ENCODE measurements around the gene CNTN5. TPM values are rescaled to one million over a fixed set of nuclear protein-coding genes. Genes with fewer than 3 reads are reported as not detected.

The CNTN5 gene
- total and polyA plus RNA-seq, 2 donors (not counting 1 experiment from before 2014, with no cell fraction given), result 0.17 TPM; not detected in 1

DNA sequence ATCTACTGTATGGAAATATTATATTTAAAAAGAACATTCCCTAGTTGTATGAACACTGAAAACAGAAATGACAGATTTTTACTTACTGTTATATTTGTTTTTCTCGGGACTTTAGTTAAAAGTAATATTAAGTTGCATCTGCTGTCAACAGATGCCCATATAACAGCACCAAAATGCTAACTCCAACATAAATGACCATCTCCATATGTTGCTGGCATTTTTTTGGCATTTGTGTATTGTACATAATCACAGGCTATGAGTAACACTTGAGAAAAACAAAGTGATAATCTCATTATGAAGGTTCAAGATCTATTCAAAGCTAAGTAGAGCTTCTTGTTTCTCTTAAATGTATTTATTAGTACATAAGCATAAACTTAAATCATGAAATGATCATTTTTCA is 172.0 kb downstream of the CNTN5 start:
- Histone ChIP-seq H2AFZ (ENCODE audit: low read length) (no peak overlapping the region), H3K36me3 (ENCODE audit: control insufficient read depth, insufficient read depth, low read length) (no peaks in the 10 kb centered on the region), H3K9me3 (ENCODE audit: control insufficient read depth, insufficient read depth, low read depth, low read length) (no peaks in the 10 kb centered on the region), H3K9ac (ENCODE audit: insufficient read depth, low read length) (no peak overlapping the region), H3K27ac (ENCODE audit: insufficient read depth, low read length) (no peak overlapping the region), H3K4me1 (ENCODE audit: control insufficient read depth, extremely low read depth, insufficient read depth, low read length) (no peaks in the 10 kb centered on the region), H3K4me2 (ENCODE audit: extremely low read depth, insufficient read depth, low read length) (no peak overlapping the region), H3K79me2 (ENCODE audit: control insufficient read depth, insufficient read depth, low read length) (no peaks in the 10 kb centered on the region), H3K27me3 (ENCODE audit: control insufficient read depth, insufficient read depth, low read length) (no peaks in the 10 kb centered on the region), H3K4me3 (replicated peaks in 1 of 4; ENCODE audit: control extremely low read depth in 1 of 4, insufficient read depth in 1 of 4, low read depth in 3 of 4, low read length in 4 of 4) (no peak overlapping the region), H4K20me1 (ENCODE audit: control insufficient read depth, extremely low read depth, insufficient read depth, low read length) (no peaks in the 10 kb centered on the region)
- no peak for DNase-seq (ENCODE audit: low read depth in 2 of 2)
- no peak for TF ChIP-seq EZH2 (IDR thresholded peaks at IDR 0.05; ENCODE audit: low read length, missing control alignments)
- TF ChIP-seq, protein P1, sequence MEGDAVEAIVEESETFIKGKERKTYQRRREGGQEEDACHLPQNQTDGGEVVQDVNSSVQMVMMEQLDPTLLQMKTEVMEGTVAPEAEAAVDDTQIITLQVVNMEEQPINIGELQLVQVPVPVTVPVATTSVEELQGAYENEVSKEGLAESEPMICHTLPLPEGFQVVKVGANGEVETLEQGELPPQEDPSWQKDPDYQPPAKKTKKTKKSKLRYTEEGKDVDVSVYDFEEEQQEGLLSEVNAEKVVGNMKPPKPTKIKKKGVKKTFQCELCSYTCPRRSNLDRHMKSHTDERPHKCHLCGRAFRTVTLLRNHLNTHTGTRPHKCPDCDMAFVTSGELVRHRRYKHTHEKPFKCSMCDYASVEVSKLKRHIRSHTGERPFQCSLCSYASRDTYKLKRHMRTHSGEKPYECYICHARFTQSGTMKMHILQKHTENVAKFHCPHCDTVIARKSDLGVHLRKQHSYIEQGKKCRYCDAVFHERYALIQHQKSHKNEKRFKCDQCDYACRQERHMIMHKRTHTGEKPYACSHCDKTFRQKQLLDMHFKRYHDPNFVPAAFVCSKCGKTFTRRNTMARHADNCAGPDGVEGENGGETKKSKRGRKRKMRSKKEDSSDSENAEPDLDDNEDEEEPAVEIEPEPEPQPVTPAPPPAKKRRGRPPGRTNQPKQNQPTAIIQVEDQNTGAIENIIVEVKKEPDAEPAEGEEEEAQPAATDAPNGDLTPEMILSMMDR (conservative IDR thresholded peaks at IDR 0.05 in 1 of 2, IDR thresholded peaks at IDR 0.05 in 1 of 2; ENCODE audit: low read depth in 1 of 2, low read length in 2 of 2), result no peak

DNA sequence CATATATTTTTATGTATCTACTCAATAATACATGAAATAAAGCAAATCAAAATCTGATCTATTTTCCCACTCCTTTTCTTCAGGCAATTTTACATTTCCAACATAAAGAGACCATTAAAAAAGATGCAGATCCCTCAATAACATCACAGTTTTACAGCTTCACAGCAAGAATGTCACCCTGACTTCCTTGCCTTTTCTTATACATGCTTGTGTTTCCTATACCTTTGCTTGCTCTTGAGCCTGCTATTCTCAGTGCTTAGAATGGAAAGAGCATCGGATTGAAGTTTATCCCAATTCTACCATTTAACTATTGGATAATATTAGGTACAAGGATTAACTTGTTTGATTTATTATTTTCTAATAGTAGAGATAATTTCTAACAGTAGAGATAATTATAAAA is 176.7 kb downstream of the CNTN5 start:
- no peaks in the 10 kb centered on the region for H3K9me3 ChIP-seq (ENCODE audit: control insufficient read depth, insufficient read depth, low read depth, low read length)
- H3K27me3 ChIP-seq (ENCODE audit: control insufficient read depth, insufficient read depth, low read length), result no peaks in the 10 kb centered on the region
- H3K9ac ChIP-seq (ENCODE audit: insufficient read depth, low read length), result no peak overlapping the region
- H3K4me2 ChIP-seq (ENCODE audit: extremely low read depth, insufficient read depth, low read length), result no peak overlapping the region
- no peaks in the 10 kb centered on the region for H3K36me3 ChIP-seq (ENCODE audit: control insufficient read depth, insufficient read depth, low read length)
- DNase-seq (ENCODE audit: low read depth in 2 of 2), result no peak
- no peaks in the 10 kb centered on the region for H4K20me1 ChIP-seq (ENCODE audit: control insufficient read depth, extremely low read depth, insufficient read depth, low read length)
- H3K4me1 ChIP-seq (ENCODE audit: control insufficient read depth, extremely low read depth, insufficient read depth, low read length), result no peaks in the 10 kb centered on the region
- H2AFZ ChIP-seq (ENCODE audit: low read length), result no peak overlapping the region
- H3K27ac ChIP-seq (ENCODE audit: insufficient read depth, low read length), result no peak overlapping the region
- TF ChIP-seq, protein P1 (conservative IDR thresholded peaks at IDR 0.05 in 1 of 2, IDR thresholded peaks at IDR 0.05 in 1 of 2; ENCODE audit: low read depth in 1 of 2, low read length in 2 of 2), result no peak
- no peak for TF ChIP-seq EZH2 (IDR thresholded peaks at IDR 0.05; ENCODE audit: low read length, missing control alignments)
- H3K79me2 ChIP-seq (ENCODE audit: control insufficient read depth, insufficient read depth, low read length), result no peaks in the 10 kb centered on the region
- H3K4me3 ChIP-seq (replicated peaks in 1 of 4; ENCODE audit: control extremely low read depth in 1 of 4, insufficient read depth in 1 of 4, low read depth in 3 of 4, low read length in 4 of 4), result no peak overlapping the region

DNA sequence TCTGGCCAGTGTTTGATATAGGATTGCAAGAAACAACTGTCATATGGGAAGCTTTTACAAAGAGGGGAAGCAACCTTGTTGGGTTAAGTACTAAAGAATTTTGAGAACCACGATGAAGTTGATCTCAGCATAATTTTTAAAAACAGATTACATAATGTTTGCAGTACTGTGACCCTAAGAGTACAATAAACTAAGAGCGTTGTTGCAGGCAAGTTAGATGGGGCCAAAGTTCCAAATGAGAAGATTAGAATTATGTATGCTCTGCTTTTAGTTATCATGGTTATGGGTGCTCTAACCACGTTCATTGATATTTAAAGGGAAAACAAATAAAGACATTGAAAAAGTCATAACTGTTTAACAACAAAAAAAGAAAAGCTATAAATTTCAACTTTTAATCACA is 177.5 kb downstream of the CNTN5 start:
- Histone ChIP-seq H3K79me2 (ENCODE audit: control insufficient read depth, insufficient read depth, low read length) (no peaks in the 10 kb centered on the region), H4K20me1 (ENCODE audit: control insufficient read depth, extremely low read depth, insufficient read depth, low read length) (no peaks in the 10 kb centered on the region), H3K4me3 (replicated peaks in 1 of 4; ENCODE audit: control extremely low read depth in 1 of 4, insufficient read depth in 1 of 4, low read depth in 3 of 4, low read length in 4 of 4) (no peak overlapping the region), H3K4me2 (ENCODE audit: extremely low read depth, insufficient read depth, low read length) (no peak overlapping the region), H3K4me1 (ENCODE audit: control insufficient read depth, extremely low read depth, insufficient read depth, low read length) (no peaks in the 10 kb centered on the region), H3K36me3 (ENCODE audit: control insufficient read depth, insufficient read depth, low read length) (no peaks in the 10 kb centered on the region), H3K9me3 (ENCODE audit: control insufficient read depth, insufficient read depth, low read depth, low read length) (no peaks in the 10 kb centered on the region), H3K27me3 (ENCODE audit: control insufficient read depth, insufficient read depth, low read length) (no peaks in the 10 kb centered on the region), H3K9ac (ENCODE audit: insufficient read depth, low read length) (no peak overlapping the region), H3K27ac (ENCODE audit: insufficient read depth, low read length) (no peak overlapping the region), H2AFZ (ENCODE audit: low read length) (no peak overlapping the region)
- TF ChIP-seq, protein P1 (conservative IDR thresholded peaks at IDR 0.05 in 1 of 2, IDR thresholded peaks at IDR 0.05 in 1 of 2; ENCODE audit: low read depth in 1 of 2, low read length in 2 of 2), result no peak
- TF ChIP-seq EZH2 (IDR thresholded peaks at IDR 0.05; ENCODE audit: low read length, missing control alignments), result no peak
- no peak for DNase-seq (ENCODE audit: low read depth in 2 of 2)
